Measurements from ENCODE around the gene CHMP6.

DNA sequence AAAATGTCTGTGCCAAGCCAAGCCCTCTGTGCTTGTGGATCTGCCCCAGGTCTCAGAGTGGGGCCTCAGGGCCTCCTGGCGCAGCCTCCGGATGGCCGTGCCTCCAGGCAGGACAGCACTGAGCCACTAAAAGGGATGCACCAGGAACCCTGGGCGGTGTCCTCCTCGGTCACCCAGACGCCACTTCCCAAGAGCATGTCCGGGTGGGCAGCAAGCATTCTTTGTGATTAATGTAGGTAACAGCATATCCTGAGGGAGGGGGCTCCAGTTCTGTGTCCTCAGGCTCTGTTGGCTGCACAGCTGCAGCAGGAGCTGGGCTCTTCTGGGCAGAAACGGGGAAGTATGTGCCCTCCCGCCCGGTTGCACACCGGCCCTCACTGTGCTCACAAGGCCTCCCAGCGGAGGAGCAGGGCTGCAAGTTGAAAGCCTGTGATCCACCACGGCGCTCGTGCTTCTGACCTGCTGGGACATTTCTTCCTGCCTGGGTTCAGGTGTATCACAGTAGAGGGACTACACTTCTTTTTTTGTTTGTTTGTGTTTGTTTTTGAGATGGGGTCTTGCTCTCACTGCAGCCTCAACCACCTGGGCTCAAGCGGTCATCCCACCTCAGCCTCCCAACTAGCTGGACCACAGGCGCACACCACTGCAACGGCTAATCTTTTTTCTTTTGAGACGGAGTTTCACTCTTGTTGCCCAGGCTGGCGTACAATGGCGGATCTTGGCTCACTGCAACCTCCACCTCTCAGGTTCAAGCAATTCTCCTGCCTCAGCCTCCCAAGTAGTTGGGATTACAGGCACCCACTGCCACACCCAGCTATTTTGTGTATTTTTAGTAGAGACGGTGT lies 37.9 kb upstream of the CHMP6 start:
- TF ChIP-seq, protein P1, sequence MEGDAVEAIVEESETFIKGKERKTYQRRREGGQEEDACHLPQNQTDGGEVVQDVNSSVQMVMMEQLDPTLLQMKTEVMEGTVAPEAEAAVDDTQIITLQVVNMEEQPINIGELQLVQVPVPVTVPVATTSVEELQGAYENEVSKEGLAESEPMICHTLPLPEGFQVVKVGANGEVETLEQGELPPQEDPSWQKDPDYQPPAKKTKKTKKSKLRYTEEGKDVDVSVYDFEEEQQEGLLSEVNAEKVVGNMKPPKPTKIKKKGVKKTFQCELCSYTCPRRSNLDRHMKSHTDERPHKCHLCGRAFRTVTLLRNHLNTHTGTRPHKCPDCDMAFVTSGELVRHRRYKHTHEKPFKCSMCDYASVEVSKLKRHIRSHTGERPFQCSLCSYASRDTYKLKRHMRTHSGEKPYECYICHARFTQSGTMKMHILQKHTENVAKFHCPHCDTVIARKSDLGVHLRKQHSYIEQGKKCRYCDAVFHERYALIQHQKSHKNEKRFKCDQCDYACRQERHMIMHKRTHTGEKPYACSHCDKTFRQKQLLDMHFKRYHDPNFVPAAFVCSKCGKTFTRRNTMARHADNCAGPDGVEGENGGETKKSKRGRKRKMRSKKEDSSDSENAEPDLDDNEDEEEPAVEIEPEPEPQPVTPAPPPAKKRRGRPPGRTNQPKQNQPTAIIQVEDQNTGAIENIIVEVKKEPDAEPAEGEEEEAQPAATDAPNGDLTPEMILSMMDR (IDR thresholded peaks at IDR 0.05; ENCODE audit: low read depth, low read length, missing input control), result no peak
- no peak for TF ChIP-seq TAF1 (conservative IDR thresholded peaks at IDR 0.05)
- no peak for TF ChIP-seq RAD21 (IDR thresholded peaks at IDR 0.05)
- TF ChIP-seq YY1 (IDR thresholded peaks at IDR 0.05), result no peak

Measured in liver (tissue), 3 donors.